Cardiac muscle cell (in vitro differentiated cells and primary cell): Measurements from ENCODE around the gene SEMA6C. TPM values are rescaled to one million over a fixed set of nuclear protein-coding genes. Genes with fewer than 3 reads are reported as not detected.

ENCODE experiments used
- DNase-seq, 2 donors: peaks; one replicate each; pipeline versions ENCODE4 v3.0.0 to v3.0.0-alpha.2; 2010 to 2017; ENCODE audit warnings: low read depth in 1 of 2, low spot score in 1 of 2
- H3K27ac ChIP-seq: fragments of 200-600 bp; sonication (generic); 2 replicates; pipeline ENCODE4 v1.5.1; 2016
- H3K27me3 ChIP-seq: fragments of 200-600 bp; sonication (generic); 2 replicates; pipeline ENCODE4 v1.6.0; 2016; ENCODE audit warnings: control low read depth
- H3K36me3 ChIP-seq: fragments of 200-600 bp; sonication (generic); 2 replicates; pipeline ENCODE4 v1.5.1; 2016; ENCODE audit warnings: control low read depth
- H3K4me1 ChIP-seq: fragments of 200-600 bp; sonication (generic); 2 replicates; pipeline ENCODE4 v1.8.1; 2017; ENCODE audit warnings: low read depth, mild to moderate bottlenecking, mixed run types
- H3K4me3 ChIP-seq: fragments of 200-600 bp; sonication (generic); 2 replicates; pipeline ENCODE4 v1.5.1; 2016; ENCODE audit warnings: mild to moderate bottlenecking
- H3K9me3 ChIP-seq: fragments of 200-600 bp; sonication (generic); 2 replicates; pipeline ENCODE4 v1.5.1; 2017; ENCODE audit warnings: low read depth, mild to moderate bottlenecking, control low read depth
- CTCF ChIP-seq: IDR thresholded peaks from 2 replicates; pipeline ENCODE4 v1.5.1; 2012; ENCODE audit warnings: low read depth, mild to moderate bottlenecking, low read length
- polyA plus RNA-seq: library from polyadenylated mRNA; unstranded; fragments of >200 nt; fragmentation: Nextera tagmentation; extraction: Ambion mirVana; gene quantifications from 2 replicates; pipeline ENCODE4 v1.2.1, GENCODE V29; 2016
- total RNA-seq: library from RNA; depleted of rRNA; stranded (reverse); fragments of >200 nt; gene quantifications from 2 replicates; pipeline ENCODE4 v1.2.3, GENCODE V29; 2016

The SEMA6C gene
- total and polyA plus RNA-seq, 2 experiments from 2014 or later = 23.3 to 28.1 TPM

GRCh38 chr1:151085953-151086559 lies 60.4 kb downstream of the SEMA6C start:
- no peaks in the 10 kb centered on the region for H3K4me1 ChIP-seq
- no peak for TF ChIP-seq CTCF
- no peaks in the 10 kb centered on the region for H3K36me3 ChIP-seq
- DNase-seq = no peak
- no peak overlapping the region for H3K27ac ChIP-seq
- no peak overlapping the region for H3K4me3 ChIP-seq
- no peaks in the 10 kb centered on the region for H3K9me3 ChIP-seq
- H3K27me3 ChIP-seq = no peaks in the 10 kb centered on the region

Other genes with a start within 250 kb of the SEMA6C start
- gene SETDB1, start 220.3 kb downstream of the SEMA6C start, total RNA-seq = 37.8 and 69.9 TPM in 2 replicates
- gene SETDB1, start 220.3 kb downstream of the SEMA6C start, polyA plus RNA-seq = 20.1 and 23.7 TPM in 2 replicates
- gene CERS2, start 171.8 kb downstream of the SEMA6C start, total RNA-seq = 64.7 and 65.0 TPM in 2 replicates
- gene CERS2, start 171.8 kb downstream of the SEMA6C start, polyA plus RNA-seq = 119 and 124 TPM in 2 replicates
- 0.21 and 1.7 TPM in 2 replicates for gene ANXA9, start 164.3 kb downstream of the SEMA6C start, total RNA-seq
- 1.4 and 2.0 TPM in 2 replicates for gene ANXA9, start 164.3 kb downstream of the SEMA6C start, polyA plus RNA-seq
- 29.3 and 35.6 TPM in 2 replicates for gene MINDY1, start 139.7 kb downstream of the SEMA6C start, total RNA-seq
- gene MINDY1, start 139.7 kb downstream of the SEMA6C start, polyA plus RNA-seq = 11.5 and 18.9 TPM in 2 replicates
- gene PRUNE1, start 138.2 kb downstream of the SEMA6C start, total RNA-seq = 44.1 and 51.6 TPM in 2 replicates
- gene PRUNE1, start 138.2 kb downstream of the SEMA6C start, polyA plus RNA-seq = 52.2 and 67.3 TPM in 2 replicates
- gene BNIPL, start 110.0 kb downstream of the SEMA6C start, total RNA-seq = 0.66 and 1.3 TPM in 2 replicates
- 0.65 and 1.3 TPM in 2 replicates for gene BNIPL, start 110.0 kb downstream of the SEMA6C start, polyA plus RNA-seq
- gene C1orf56, start 98.9 kb downstream of the SEMA6C start, total RNA-seq = 11.6 and 13.6 TPM in 2 replicates
- 15.6 TPM in 2 replicates for gene C1orf56, start 98.9 kb downstream of the SEMA6C start, polyA plus RNA-seq
- gene CDC42SE1, start 87.0 kb downstream of the SEMA6C start, total RNA-seq = 42.8 and 49.3 TPM in 2 replicates
- gene CDC42SE1, start 87.0 kb downstream of the SEMA6C start, polyA plus RNA-seq = 24.0 and 25.4 TPM in 2 replicates
- gene MLLT11, start 86.2 kb downstream of the SEMA6C start, total RNA-seq = 15.1 and 30.1 TPM in 2 replicates
- 54.5 and 91.6 TPM in 2 replicates for gene MLLT11, start 86.2 kb downstream of the SEMA6C start, polyA plus RNA-seq
- gene GABPB2, start 75.9 kb downstream of the SEMA6C start, total RNA-seq = 2.9 and 4.6 TPM in 2 replicates
- gene GABPB2, start 75.9 kb downstream of the SEMA6C start, polyA plus RNA-seq = 1.6 and 1.7 TPM in 2 replicates
- 0.45 TPM in 1 of 2 replicates, not detected in the other for gene TNFAIP8L2, start 10.0 kb upstream of the SEMA6C start, total RNA-seq
- 0.20 and 0.39 TPM in 2 replicates for gene TNFAIP8L2, start 10.0 kb upstream of the SEMA6C start, polyA plus RNA-seq
- gene LYSMD1, start 19.3 kb upstream of the SEMA6C start, total RNA-seq = 19.7 and 26.7 TPM in 2 replicates
- 4.9 and 8.0 TPM in 2 replicates for gene LYSMD1, start 19.3 kb upstream of the SEMA6C start, polyA plus RNA-seq
- gene SCNM1, start 19.5 kb upstream of the SEMA6C start, total RNA-seq = 30.8 and 50.9 TPM in 2 replicates
- gene SCNM1, start 19.5 kb upstream of the SEMA6C start, polyA plus RNA-seq = 66.5 and 80.7 TPM in 2 replicates
- 0.48 TPM in 1 of 2 replicates, not detected in the other for gene TMOD4, start 29.4 kb upstream of the SEMA6C start, total RNA-seq
- 0.44 TPM in 1 of 2 replicates, not detected in the other for gene TMOD4, start 29.4 kb upstream of the SEMA6C start, polyA plus RNA-seq
- gene VPS72, start 43.6 kb upstream of the SEMA6C start, total RNA-seq = 47.5 and 60.0 TPM in 2 replicates
- 64.7 and 82.7 TPM in 2 replicates for gene VPS72, start 43.6 kb upstream of the SEMA6C start, polyA plus RNA-seq
- gene PIP5K1A, start 51.9 kb upstream of the SEMA6C start, total RNA-seq = 36.4 and 91.3 TPM in 2 replicates
- 21.6 and 28.8 TPM in 2 replicates for gene PIP5K1A, start 51.9 kb upstream of the SEMA6C start, polyA plus RNA-seq
- gene PSMD4, start 108.1 kb upstream of the SEMA6C start, total RNA-seq = 140 and 199 TPM in 2 replicates
- 246 and 277 TPM in 2 replicates for gene PSMD4, start 108.1 kb upstream of the SEMA6C start, polyA plus RNA-seq
- 31.9 and 48.5 TPM in 2 replicates for gene ZNF687, start 135.7 kb upstream of the SEMA6C start, total RNA-seq
- gene ZNF687, start 135.7 kb upstream of the SEMA6C start, polyA plus RNA-seq = 3.6 and 5.4 TPM in 2 replicates
- 35.7 and 53.5 TPM in 2 replicates for gene PI4KB, start 180.8 kb upstream of the SEMA6C start, total RNA-seq
- 46.0 and 62.6 TPM in 2 replicates for gene PI4KB, start 180.8 kb upstream of the SEMA6C start, polyA plus RNA-seq
- 67.8 and 87.2 TPM in 2 replicates for gene RFX5, start 200.6 kb upstream of the SEMA6C start, total RNA-seq
- gene RFX5, start 200.6 kb upstream of the SEMA6C start, polyA plus RNA-seq = 51.3 and 52.4 TPM in 2 replicates
- 47.1 and 73.5 TPM in 2 replicates for gene SELENBP1, start 226.1 kb upstream of the SEMA6C start, total RNA-seq
- 43.6 and 69.0 TPM in 2 replicates for gene SELENBP1, start 226.1 kb upstream of the SEMA6C start, polyA plus RNA-seq